B cell (primary cell): ENCODE data around the gene SMIM45.

ENCODE experiments used
- ATAC-seq: fragments of 200-7000 bp; cut with Tn5 transposase; one replicate; pipeline ENCODE4 v1.10.0; 2021; ENCODE audit warnings: low read depth, mild to moderate bottlenecking, moderate number of reproducible peaks, moderate library complexity
- CTCF ChIA-PET: fragments of 350-600 bp; sonication (Branson Sonifier 250); formaldehyde crosslinking; loops from one replicate; lab custom pipeline; 2021; ENCODE audit warnings: antibody characterized with exemption, inconsistent platforms; lab: Charles Lee
- POLR2A ChIA-PET: fragments of 350-600 bp; sonication (Branson Sonifier 250); formaldehyde crosslinking; loops from one replicate; lab custom pipeline; 2021; ENCODE audit warnings: antibody characterized with exemption; lab: Charles Lee
- DNase-seq: peaks from one replicate; pipeline ENCODE4 v3.0.0; 2013
- H2AFZ ChIP-seq: 2 replicates; pipeline ENCODE4 v1.6.1; 2012; ENCODE audit warnings: mild to moderate bottlenecking, low read depth, low read length; ENCODE audit not compliant: insufficient read depth, poor library complexity, severe bottlenecking
- H3K27ac ChIP-seq, 2 donors: 1 replicate in 1 of 2; 2 replicates in 1 of 2; pipeline ENCODE4 v1.5.1; 2012 to 2013; ENCODE audit warnings: low read length in 2 of 2, mild to moderate bottlenecking in 2 of 2, moderate library complexity in 1 of 2
- H3K27me3 ChIP-seq, 4 experiments: fragments of 200-600 bp in 1 of 4; sonication (generic) in 1 of 4; replicated peaks in 1 of 4; 1 replicate in 2 of 4; 2 replicates in 2 of 4; pipeline versions ENCODE4 v1.6.1 to v1.7.0; 2013 to 2016; ENCODE audit warnings: low read length in 3 of 4, mild to moderate bottlenecking in 2 of 4, mixed read lengths in 1 of 4, moderate library complexity in 1 of 4; ENCODE audit not compliant: insufficient read depth in 4 of 4, control insufficient read depth in 3 of 4; ENCODE audit errors: control extremely low read depth in 1 of 4
- H3K36me3 ChIP-seq, 2 experiments: replicated peaks in 1 of 2; 1 replicate in 1 of 2; 2 replicates in 1 of 2; pipeline versions ENCODE4 v1.6.1 to v1.7.1; 2013; ENCODE audit warnings: low read length in 1 of 2; ENCODE audit not compliant: insufficient read depth in 2 of 2, control insufficient read depth in 1 of 2; ENCODE audit errors: control extremely low read depth in 1 of 2, extremely low read depth in 1 of 2
- H3K4me1 ChIP-seq, 2 donors: fragments of 200-600 bp in 1 of 2; sonication (generic) in 1 of 2; 1 replicate in 1 of 2; 2 replicates in 1 of 2; pipeline versions ENCODE4 v1.5.1 to v1.6.1; 2013 to 2017; ENCODE audit warnings: low read length in 2 of 2; ENCODE audit not compliant: control insufficient read depth in 2 of 2, insufficient read depth in 2 of 2
- H3K4me2 ChIP-seq: replicated peaks from 2 replicates; pipeline ENCODE3; 2012; ENCODE audit warnings: mild to moderate bottlenecking, low read depth, low read length; ENCODE audit not compliant: poor library complexity, severe bottlenecking
- H3K4me3 ChIP-seq, 5 experiments: fragments of 200-600 bp in 1 of 5; sonication (generic) in 1 of 5; 1 replicate in 3 of 5; 2 replicates in 2 of 5; pipeline versions ENCODE4 v1.5.1 to v1.7.0; 2011 to 2016; ENCODE audit warnings: low read length in 4 of 5, mild to moderate bottlenecking in 4 of 5, low read depth in 2 of 5, control low read depth in 1 of 5, moderate library complexity in 1 of 5; ENCODE audit not compliant: insufficient read depth in 1 of 5; ENCODE audit errors: control extremely low read depth in 1 of 5, extremely low read depth in 1 of 5
- H3K79me2 ChIP-seq: fragments of 200-600 bp; sonication (generic); one replicate; pipeline ENCODE4 v1.6.0; 2016; ENCODE audit warnings: low read length; ENCODE audit not compliant: control insufficient read depth, insufficient read depth
- H3K9ac ChIP-seq: fragments of 200-600 bp; sonication (generic); 2 replicates; pipeline ENCODE4 v1.6.1; 2017; ENCODE audit warnings: mild to moderate bottlenecking, low read length, moderate library complexity
- H3K9me3 ChIP-seq, 3 donors: one replicate each; pipeline versions ENCODE4 v1.6.1 to v1.7.1; 2013; ENCODE audit warnings: low read length in 2 of 3; ENCODE audit not compliant: control insufficient read depth in 2 of 3, insufficient read depth in 1 of 3; ENCODE audit errors: control extremely low read depth in 1 of 3
- H4K20me1 ChIP-seq: 2 replicates; pipeline ENCODE4 v1.6.0; 2012; ENCODE audit warnings: mild to moderate bottlenecking, low read length; ENCODE audit not compliant: insufficient read depth, control insufficient read depth, poor library complexity, severe bottlenecking
- H3K27ac Mint-ChIP-seq: one replicate; pipeline ENCODE4 v1.8.0; 2021; ENCODE audit warnings: mixed read lengths
- H3K27me3 Mint-ChIP-seq: one replicate; pipeline ENCODE4 v1.8.0; 2021; ENCODE audit warnings: mixed read lengths
- H3K4me1 Mint-ChIP-seq: one replicate; pipeline ENCODE4 v1.8.0; 2021; ENCODE audit warnings: mixed read lengths
- H3K4me3 Mint-ChIP-seq: one replicate; pipeline ENCODE4 v1.8.0; 2021; ENCODE audit warnings: mixed read lengths
- H3K9me3 Mint-ChIP-seq: one replicate; pipeline ENCODE4 v1.8.0; 2022; ENCODE audit warnings: mixed read lengths; ENCODE audit not compliant: insufficient read depth
- CTCF ChIP-seq: fragments of 200-600 bp; IDR thresholded peaks from one replicate; pipeline ENCODE4 v1.8.0; 2022; ENCODE audit warnings: antibody characterized with exemption, mild to moderate bottlenecking
- EZH2 ChIP-seq: IDR thresholded peaks from 2 replicates; pipeline ENCODE4 v1.6.1; 2012; ENCODE audit warnings: borderline replicate concordance, low read depth, mild to moderate bottlenecking, moderate library complexity, low read length; ENCODE audit not compliant: insufficient read depth, poor library complexity, severe bottlenecking
- WGBS: methylation state at CpG from one replicate; pipeline ENCODE4 v1.1.5; 2013; ENCODE audit warnings: missing lambda C conversion rate; ENCODE audit not compliant: insufficient coverage; 5-methylcytosine and 5-hydroxymethylcytosine counted together
- intact Hi-C: fragments of 100-400 bp; cut with micrococcal nuclease; formaldehyde crosslinking; loops from one replicate; pipeline ENCODE4 v1.10.0; 2022

SMIM45 gene

GRCh38 chr22:41912338-41913039 is 39.5 kb upstream of the SMIM45 start:
- Histone ChIP-seq H3K9ac (no peak overlapping the region), H3K36me3 (peaks cover 0 to 3% of the 10 kb centered on the region in 2 experiments), H4K20me1 (peaks cover 42% of the 10 kb centered on the region), H3K4me2 (peak overlapping the region; percentile 98), H3K4me1 (peaks cover 73 to 74% of the 10 kb centered on the region in 2 donors), H3K4me3 (peak overlapping the region in 1 of 5 experiments; percentile 47), H3K79me2 (peaks cover 20% of the 10 kb centered on the region), H3K9me3 (peaks cover 0 to 5% (median 0%) of the 10 kb centered on the region in 3 donors), H2AFZ (no peak overlapping the region), H3K27ac (no peak overlapping the region), H3K27me3 (peaks cover 0 to 49% (median 23%) of the 10 kb centered on the region in 4 experiments)
- 92% methylated on average over 3 of the region's 9 CpGs for WGBS
- no peak for ATAC-seq
- TF ChIP-seq CTCF (no peak), EZH2 (no peak)
- ChIA-PET CTCF (interaction anchor here (0.5 to 3.9 kb wide), 9 partner anchors 13 to 756 kb away, joined by 3 to 22 read pairs (median 4); no protein-coding TSS in a partner anchor), POLR2A (interaction anchor here (1.2 to 5.0 kb wide), 5 partner anchors 13 to 50 kb away, joined by 3 to 32 read pairs (median 9); partner anchors contain the start of gene TNFRSF13C)
- intact Hi-C loops, result no loop called here
- Mint-ChIP-seq H3K27ac (peak overlapping the region; percentile 84), H3K4me1 (peaks cover 66% of the 10 kb centered on the region), H3K4me3 (peak overlapping the region; percentile 83), H3K9me3 (no peaks in the 10 kb centered on the region), H3K27me3 (peaks cover 9% of the 10 kb centered on the region)
- DNase-seq, result no peak
